Thyroid gland (tissue), 4 donors: Measurements from ENCODE around the gene FAM168A. TPM values are rescaled to one million over a fixed set of nuclear protein-coding genes. Genes with fewer than 3 reads are reported as not detected.

Source experiments
- DNase-seq, 2 donors: peaks; one replicate each; pipeline ENCODE4 v3.0.0-alpha.2; 2019
- H3K27ac ChIP-seq, 3 donors: fragments of 200-600 bp; sonication (generic); 1 replicate in 2 of 3; 2 replicates in 1 of 3; pipeline ENCODE4 v1.5.1; 2016 to 2019; ENCODE audit warnings: mild to moderate bottlenecking in 1 of 3, moderate library complexity in 1 of 3
- H3K27me3 ChIP-seq: fragments of 200-600 bp; sonication (generic); one replicate; pipeline ENCODE4 v1.5.1; 2019
- H3K36me3 ChIP-seq, 2 donors: fragments of 200-600 bp; sonication (generic); one replicate each; pipeline ENCODE4 v1.5.1; 2016 to 2019
- H3K4me1 ChIP-seq, 2 donors: fragments of 200-600 bp; sonication (generic); one replicate each; pipeline ENCODE4 v1.5.1; 2017 to 2019
- H3K4me3 ChIP-seq, 3 donors: fragments of 200-600 bp; sonication (generic); replicated peaks in 1 of 3; 1 replicate in 2 of 3; 2 replicates in 1 of 3; pipeline ENCODE4 v1.5.1; 2016; ENCODE audit warnings: mild to moderate bottlenecking in 1 of 3
- H3K9me3 ChIP-seq: fragments of 200-600 bp; sonication (generic); one replicate; pipeline ENCODE4 v1.5.1; 2017
- POLR2A ChIP-seq, 2 donors: fragments of 450-650 bp; IDR thresholded peaks; one replicate each; pipeline ENCODE4 v1.6.1; 2017; ENCODE audit warnings: antibody characterized with exemption in 2 of 2, mild to moderate bottlenecking in 2 of 2, moderate library complexity in 1 of 2
- WGBS, 2 donors: methylation state at CpG; one replicate each; pipeline ENCODE4 v1.1.5; 2017; 5-methylcytosine and 5-hydroxymethylcytosine counted together
- intact Hi-C: fragments of 100-400 bp; cut with DNase I; formaldehyde crosslinking; loops from one replicate; pipeline ENCODE4 v1.15.1; 2023
- total RNA-seq, 4 donors: library from RNA; depleted of rRNA; stranded (reverse); fragments of >200 nt; gene quantifications; one replicate each; pipeline ENCODE4 v1.2.3, GENCODE V29; 2016
- TF ChIP-seq, protein P1 (sequence below), 6 experiments: fragments of 200-600 bp in 3 of 6; fragments of 450-650 bp in 3 of 6; sonication (generic) in 3 of 6; IDR thresholded peaks; one replicate each; pipeline ENCODE4 v1.5.1; 2016 to 2019; ENCODE audit warnings: antibody characterized with exemption in 6 of 6, mild to moderate bottlenecking in 2 of 6, inconsistent platforms in 1 of 6, moderate library complexity in 1 of 6

Gene FAM168A
- total RNA-seq, 4 donors from 2014 or later = 32.7 to 51.0 (median 40.2) TPM

- H3K9me3 ChIP-seq = no peaks in the 10 kb centered on the region
- TF ChIP-seq, protein P1, sequence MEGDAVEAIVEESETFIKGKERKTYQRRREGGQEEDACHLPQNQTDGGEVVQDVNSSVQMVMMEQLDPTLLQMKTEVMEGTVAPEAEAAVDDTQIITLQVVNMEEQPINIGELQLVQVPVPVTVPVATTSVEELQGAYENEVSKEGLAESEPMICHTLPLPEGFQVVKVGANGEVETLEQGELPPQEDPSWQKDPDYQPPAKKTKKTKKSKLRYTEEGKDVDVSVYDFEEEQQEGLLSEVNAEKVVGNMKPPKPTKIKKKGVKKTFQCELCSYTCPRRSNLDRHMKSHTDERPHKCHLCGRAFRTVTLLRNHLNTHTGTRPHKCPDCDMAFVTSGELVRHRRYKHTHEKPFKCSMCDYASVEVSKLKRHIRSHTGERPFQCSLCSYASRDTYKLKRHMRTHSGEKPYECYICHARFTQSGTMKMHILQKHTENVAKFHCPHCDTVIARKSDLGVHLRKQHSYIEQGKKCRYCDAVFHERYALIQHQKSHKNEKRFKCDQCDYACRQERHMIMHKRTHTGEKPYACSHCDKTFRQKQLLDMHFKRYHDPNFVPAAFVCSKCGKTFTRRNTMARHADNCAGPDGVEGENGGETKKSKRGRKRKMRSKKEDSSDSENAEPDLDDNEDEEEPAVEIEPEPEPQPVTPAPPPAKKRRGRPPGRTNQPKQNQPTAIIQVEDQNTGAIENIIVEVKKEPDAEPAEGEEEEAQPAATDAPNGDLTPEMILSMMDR (IDR thresholded peaks at IDR 0.05) = no peak
- no peak for TF ChIP-seq POLR2A (IDR thresholded peaks at IDR 0.05)
- intact Hi-C loops = no loop called here
- no peak for DNase-seq
- no peak overlapping the region for H3K27ac ChIP-seq
- H3K27me3 ChIP-seq = no peaks in the 10 kb centered on the region
- peaks cover 47 to 51% of the 10 kb centered on the region in 2 donors for H3K36me3 ChIP-seq
- WGBS, 2 donors = 77 to 79% methylated on average over 5 of the region's 5 CpGs
- H3K4me3 ChIP-seq = no peak overlapping the region
- peaks cover 0 to 3% of the 10 kb centered on the region in 2 donors for H3K4me1 ChIP-seq
Observed at GRCh38 chr11:73358071-73358470, 239.8 kb downstream of the FAM168A start.

GRCh38 chr11:73356979-73357860 lies 240.7 kb downstream of the FAM168A start:
- Histone ChIP-seq H3K4me3 (no peak overlapping the region), H3K36me3 (peaks cover 38 to 44% of the 10 kb centered on the region in 2 donors), H3K27me3 (no peaks in the 10 kb centered on the region), H3K27ac (no peak overlapping the region), H3K4me1 (peaks cover 0 to 3% of the 10 kb centered on the region in 2 donors), H3K9me3 (no peaks in the 10 kb centered on the region)
- no peak for TF ChIP-seq POLR2A (IDR thresholded peaks at IDR 0.05)
- TF ChIP-seq, protein P1 (IDR thresholded peaks at IDR 0.05) = no peak
- intact Hi-C loops = no loop called here
- no peak for DNase-seq
- WGBS, 2 donors = 93% methylated on average over 14 to 18 of the region's 22 CpGs

DNA sequence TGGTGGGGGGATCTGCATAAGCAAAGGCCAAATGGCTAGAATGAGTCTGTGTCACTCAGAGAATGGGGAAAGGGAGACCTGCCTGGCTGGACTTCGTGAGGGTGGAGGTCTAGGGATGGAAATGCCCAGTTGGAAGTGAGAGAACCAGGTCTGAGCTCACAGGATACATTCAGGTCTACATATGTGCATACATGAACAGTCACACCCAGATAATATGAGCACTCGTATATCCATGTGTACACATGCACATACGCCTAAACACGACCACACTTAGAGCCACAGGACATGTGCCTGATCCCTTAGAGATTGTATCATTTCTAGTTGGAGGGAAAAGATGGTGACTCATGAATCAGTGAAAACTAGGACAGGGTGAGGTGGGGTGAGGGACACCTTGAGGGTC lies 242.8 kb downstream of the FAM168A start:
- TF ChIP-seq, protein P1 (IDR thresholded peaks at IDR 0.05) = no peak
- TF ChIP-seq POLR2A (IDR thresholded peaks at IDR 0.05) = no peak
- Histone ChIP-seq H3K9me3 (no peaks in the 10 kb centered on the region), H3K27me3 (no peaks in the 10 kb centered on the region), H3K27ac (no peak overlapping the region), H3K36me3 (peaks cover 19 to 29% of the 10 kb centered on the region in 2 donors), H3K4me1 (peaks cover 1 to 15% of the 10 kb centered on the region in 2 donors), H3K4me3 (no peak overlapping the region)
- intact Hi-C loops = no loop called here
- WGBS, 2 donors = 91 to 95% methylated on average over 4 of the region's 4 CpGs
- DNase-seq = no peak

DNA sequence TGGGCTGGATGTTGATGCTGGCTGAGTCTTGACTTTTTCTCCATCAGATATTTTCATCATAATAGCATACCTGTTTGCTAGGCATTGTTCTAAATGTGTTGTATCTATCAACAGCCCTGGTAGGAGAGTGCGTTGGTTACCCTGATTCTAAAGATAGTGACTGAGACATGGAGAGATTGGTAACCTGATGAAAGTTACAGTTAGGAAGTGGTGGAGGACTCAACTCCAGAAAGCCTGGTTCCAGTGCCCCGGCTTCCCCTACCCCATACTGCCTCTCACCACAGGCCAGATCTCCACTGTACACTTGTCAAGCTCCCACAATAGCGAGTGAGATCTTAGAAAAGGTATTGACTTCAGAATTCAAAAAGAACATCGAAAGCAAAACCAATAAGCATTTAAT lies 244.5 kb downstream of the FAM168A start:
- peaks cover 11 to 21% of the 10 kb centered on the region in 2 donors for H3K4me1 ChIP-seq
- no peaks in the 10 kb centered on the region for H3K27me3 ChIP-seq
- no peaks in the 10 kb centered on the region for H3K9me3 ChIP-seq
- intact Hi-C loops = no loop called here
- peaks cover 18 to 20% of the 10 kb centered on the region in 2 donors for H3K36me3 ChIP-seq
- 92 to 94% methylated on average over 4 of the region's 4 CpGs for WGBS, 2 donors
- DNase-seq = no peak
- H3K4me3 ChIP-seq = no peak overlapping the region
- no peak for TF ChIP-seq POLR2A (IDR thresholded peaks at IDR 0.05)
- TF ChIP-seq, protein P1 (IDR thresholded peaks at IDR 0.05) = no peak
- H3K27ac ChIP-seq = no peak overlapping the region
